Measurements from ENCODE around the gene SMYD3.

- TF ChIP-seq CTCF (conservative IDR thresholded peaks at IDR 0.05; ENCODE audit: low read length) (no peak), EZH2phosphoT487 (IDR thresholded peaks at IDR 0.05; ENCODE audit: borderline replicate concordance) (no peak)
Measured at GRCh38 chr1:246184503-246184902, 322.6 kb downstream of the SMYD3 start.

Measured in Loucy (cell line).